ENCODE results near the gene NGFR.
A peak's percentile ranks its signal among the peaks of the same experiment; 100 is the strongest.

The NGFR gene

GRCh38 chr17:49469831-49470810 lies 25.0 kb upstream of the NGFR start:
- DNase-seq = peak in 11 of 58 donors; percentile 7 to 75 (median 34)

- peak in 47 of 58 donors; percentile 5 to 83 (median 41) for DNase-seq
Measured at GRCh38 chr17:49471089-49471683, 23.9 kb upstream of the NGFR start.

GRCh38 chr17:49471769-49472168 lies 23.3 kb upstream of the NGFR start:
- DNase-seq = no peak

GRCh38 chr17:49472527-49472926 lies 22.6 kb upstream of the NGFR start:
- DNase-seq = no peak

- no peak for DNase-seq
Measured at GRCh38 chr17:49473900-49474751, 21.0 kb upstream of the NGFR start.

- DNase-seq = no peak
Measured at GRCh38 chr17:49477709-49478108, 17.4 kb upstream of the NGFR start.

- no peak for DNase-seq
Measured at GRCh38 chr17:49480836-49481615, 14.1 kb upstream of the NGFR start.

GRCh38 chr17:49482144-49482817 lies 12.8 kb upstream of the NGFR start:
- DNase-seq = peak in 9 of 58 donors; percentile 7 to 55 (median 19)

GRCh38 chr17:49483599-49484509 lies 11.2 kb upstream of the NGFR start:
- DNase-seq = no peak

GRCh38 chr17:49484588-49484987 lies 10.5 kb upstream of the NGFR start:
- no peak for DNase-seq

GRCh38 chr17:49486012-49486641 lies 9.0 kb upstream of the NGFR start:
- DNase-seq = no peak

- no peak for DNase-seq
Measured at GRCh38 chr17:49487183-49487582, 7.9 kb upstream of the NGFR start.

- no peak for DNase-seq
Measured at GRCh38 chr17:49488612-49489011, 6.5 kb upstream of the NGFR start.

- DNase-seq = no peak
Measured at GRCh38 chr17:49489348-49489747, 5.7 kb upstream of the NGFR start.

- DNase-seq = no peak
Measured at GRCh38 chr17:49490276-49490675, 4.8 kb upstream of the NGFR start.

GRCh38 chr17:49491192-49491769 lies 3.8 kb upstream of the NGFR start:
- DNase-seq = no peak

GRCh38 chr17:49494399-49494985 lies 601 bp upstream of the NGFR start:
- no peak for DNase-seq

- no peak for DNase-seq
Measured at GRCh38 chr17:49495842-49496182, 719 bp downstream of the NGFR start.

Data from anterior cingulate cortex (tissue), 58 donors.